IMR-90 (cell line): ENCODE results near the gene ASB13.

Experiments
- BHLHE40 ChIP-seq: fragments of 150-350 bp; IDR thresholded peaks from 2 replicates; pipeline ENCODE4 v1.6.1; 2016; ENCODE audit warnings: mild to moderate bottlenecking, low read depth, low read length
- CTCF ChIP-seq: conservative IDR thresholded peaks from 2 replicates; pipeline ENCODE4 v1.5.1; 2012; ENCODE audit warnings: mild to moderate bottlenecking, low read depth, low read length, improper control_type of control experiment
- FOS ChIP-seq: fragments of 150-350 bp; IDR thresholded peaks from 2 replicates; pipeline ENCODE4 v1.6.1; 2016; ENCODE audit warnings: low read depth, low read length
- MAZ ChIP-seq: IDR thresholded peaks from 2 replicates; pipeline ENCODE4 v1.6.1; 2012; ENCODE audit warnings: low read depth, mild to moderate bottlenecking, low read length, improper control_type of control experiment, moderate library complexity, borderline replicate concordance
- POLR2A ChIP-seq: IDR thresholded peaks from 2 replicates; pipeline ENCODE4 v1.6.1; 2012; ENCODE audit warnings: mild to moderate bottlenecking, low read depth, low read length
- RCOR1 ChIP-seq: IDR thresholded peaks from 2 replicates; pipeline ENCODE4 v1.6.1; 2012; ENCODE audit warnings: mild to moderate bottlenecking, low read length, improper control_type of control experiment; ENCODE audit not compliant: insufficient replicate concordance
- RFX5 ChIP-seq: IDR thresholded peaks from 2 replicates; pipeline ENCODE4 v1.8.0; 2012; ENCODE audit warnings: low read depth, mild to moderate bottlenecking, low read length, moderate library complexity
- USF2 ChIP-seq: fragments of 150-350 bp; IDR thresholded peaks from 2 replicates; pipeline ENCODE4 v1.6.1; 2017; ENCODE audit warnings: mild to moderate bottlenecking, antibody characterized with exemption, low read length, low read depth

GRCh38 chr10:5697342-5697741, 30.9 kb upstream of the ASB13 start:
- TF ChIP-seq BHLHE40 (no peak), USF2 (no peak), CTCF (no peak), POLR2A (no peak), RCOR1 (no peak), FOS (no peak), RFX5 (no peak), MAZ (no peak)
